Measurements from ENCODE around the gene ERICH6.

- no peak for TF ChIP-seq CTCF (IDR thresholded peaks at IDR 0.05)
- TF ChIP-seq POLR2AphosphoS5 (IDR thresholded peaks at IDR 0.05; ENCODE audit: low read depth, low read length), result no peak
- TF ChIP-seq REST (IDR thresholded peaks at IDR 0.05; ENCODE audit: insufficient read depth in 1 of 2, low read depth in 2 of 2, low read length in 1 of 2), result no peak
- no peak for TF ChIP-seq SIN3A (IDR thresholded peaks at IDR 0.05; ENCODE audit: borderline replicate concordance, insufficient read depth, low read depth, low read length)
Measured at GRCh38 chr3:150681057-150681456, 22.7 kb downstream of the ERICH6 start.
